Measurements from ENCODE around the gene ARHGAP22. TPM values are rescaled to one million over a fixed set of nuclear protein-coding genes. Genes with fewer than 3 reads are reported as not detected.

The ARHGAP22 gene
- total RNA-seq, 1 experiment from 2014 or later: 1.8 TPM

- POLR2A ChIA-PET: no interaction called here
- ATAC-seq: no peak
- no peaks in the 10 kb centered on the region for H3K36me3 ChIP-seq (ENCODE audit: control insufficient read depth, insufficient read depth, low read length)
- BruUV-seq (replicated peaks): no TSS peak
- no peaks in the 10 kb centered on the region for H3K9me3 ChIP-seq (ENCODE audit: control insufficient read depth, insufficient read depth, low read depth, low read length)
- H3K4me1 ChIP-seq (ENCODE audit: control insufficient read depth, insufficient read depth, low read length): no peaks in the 10 kb centered on the region
- in situ Hi-C loops (cut with HindIII; ENCODE audit: low pct_unique_long_range_greater_than_20kb, low sequenced_read_pairs) (no loop called here), intact Hi-C loops (cut with micrococcal nuclease; ENCODE audit: unreplicated experiment) (no loop called here)
- no peak overlapping the region for H3K4me3 ChIP-seq (ENCODE audit: low read depth in 2 of 2, low read length in 2 of 2)
- peaks cover 6% of the 10 kb centered on the region; the same call in 1 of the 2 replicates for H3K27me3 ChIP-seq (ENCODE audit: control insufficient read depth, insufficient read depth, low read length)
- CTCF ChIA-PET: no interaction called here
- no peak overlapping the region for H3K27ac ChIP-seq (ENCODE audit: low read length)
- TF ChIP-seq REST (IDR thresholded peaks at IDR 0.05; ENCODE audit: insufficient read depth in 1 of 2, low read depth in 2 of 2, low read length in 1 of 2): no peak
- TF ChIP-seq CTCF (IDR thresholded peaks at IDR 0.05): no peak
- no peak for DNase-seq (ENCODE audit: low read depth, low spot score)
Observed at GRCh38 chr10:48627984-48628609, 23.2 kb upstream of the ARHGAP22 start.

DNA sequence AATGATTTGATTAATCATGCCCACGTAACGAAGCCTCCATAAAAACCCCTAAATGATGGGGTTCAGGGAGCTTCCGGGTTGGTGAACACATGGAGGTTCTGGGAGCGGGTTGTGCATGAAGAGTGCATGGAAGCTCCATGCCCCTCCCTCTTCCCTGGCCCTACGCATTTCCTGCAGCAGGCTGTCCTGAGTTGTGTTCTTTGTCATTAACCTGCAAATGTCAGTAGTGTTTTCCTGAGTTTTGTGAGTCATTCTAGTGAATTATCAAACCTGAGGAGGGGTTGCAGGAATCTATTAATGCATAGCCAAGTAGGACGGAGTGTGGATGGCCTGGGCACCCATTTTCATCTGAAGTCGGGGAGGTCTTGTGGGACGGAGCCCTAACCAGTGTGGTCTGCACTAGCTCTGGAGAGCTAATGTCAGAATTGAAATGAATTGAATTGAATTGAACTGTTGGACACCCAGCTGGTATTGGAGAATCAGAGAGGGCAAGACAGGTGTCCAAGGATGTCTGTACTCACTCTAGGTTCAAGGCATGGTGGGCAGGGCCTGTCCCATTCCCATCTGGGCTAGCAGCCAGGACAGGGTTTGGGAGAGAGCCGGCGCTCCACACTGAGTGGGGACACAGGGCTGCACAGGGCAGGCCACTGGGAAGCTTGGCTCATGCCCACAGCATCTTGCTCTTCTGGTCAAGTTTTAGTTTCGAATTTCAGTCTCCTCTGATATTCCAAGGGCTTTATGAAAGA lies 22.3 kb upstream of the ARHGAP22 start:
- in situ Hi-C loops (cut with HindIII; ENCODE audit: low pct_unique_long_range_greater_than_20kb, low sequenced_read_pairs): no loop called here
- Histone ChIP-seq H3K4me3 (ENCODE audit: low read depth in 2 of 2, low read length in 2 of 2) (no peak overlapping the region), H3K4me1 (ENCODE audit: control insufficient read depth, insufficient read depth, low read length) (no peaks in the 10 kb centered on the region), H3K9me3 (ENCODE audit: control insufficient read depth, insufficient read depth, low read depth, low read length) (no peaks in the 10 kb centered on the region), H3K27me3 (ENCODE audit: control insufficient read depth, insufficient read depth, low read length) (0 out of 2 replicates have a peak, but pooled peaks cover 6% of the 10 kb centered on the region), H3K27ac (ENCODE audit: low read length) (no peak overlapping the region), H3K36me3 (ENCODE audit: control insufficient read depth, insufficient read depth, low read length) (no peaks in the 10 kb centered on the region)
- CTCF ChIA-PET: interaction anchor here (1.0 kb wide), 1 partner anchor 12 kb away, joined by 3 read pairs; no protein-coding TSS in a partner anchor
- POLR2A ChIA-PET: no interaction called here
- intact Hi-C loops (cut with micrococcal nuclease; ENCODE audit: unreplicated experiment): no loop called here
- no peak for DNase-seq (ENCODE audit: low read depth, low spot score)
- no TSS peak for BruUV-seq (replicated peaks)
- TF ChIP-seq SIN3A (IDR thresholded peaks at IDR 0.05; ENCODE audit: borderline replicate concordance, insufficient read depth, low read depth, low read length) (no peak), CTCF (IDR thresholded peaks at IDR 0.05) (no peak), TCF7L2 (IDR thresholded peaks at IDR 0.05; ENCODE audit: low read depth, low read length) (no peak), REST (IDR thresholded peaks at IDR 0.05; ENCODE audit: insufficient read depth in 1 of 2, low read depth in 2 of 2, low read length in 1 of 2) (no peak), POLR2AphosphoS5 (IDR thresholded peaks at IDR 0.05; ENCODE audit: low read depth, low read length) (no peak)
- no peak for ATAC-seq
